GM19324 (cell line): ENCODE data around the gene PCMTD2.
"Not testable (repeated sequence)": the region's sequence is repeated elsewhere in the genome, so short reads cannot be mapped to it uniquely, and the experiment has no call there.

Experiments
- ATAC-seq: cut with Tn5 transposase; IDR thresholded peaks from one replicate; pipeline ENCODE4 v1.9.1; 2021; ENCODE audit warnings: mild to moderate bottlenecking, moderate library complexity; ENCODE audit not compliant: unreplicated experiment, low FRiP score

The PCMTD2 gene

DNA sequence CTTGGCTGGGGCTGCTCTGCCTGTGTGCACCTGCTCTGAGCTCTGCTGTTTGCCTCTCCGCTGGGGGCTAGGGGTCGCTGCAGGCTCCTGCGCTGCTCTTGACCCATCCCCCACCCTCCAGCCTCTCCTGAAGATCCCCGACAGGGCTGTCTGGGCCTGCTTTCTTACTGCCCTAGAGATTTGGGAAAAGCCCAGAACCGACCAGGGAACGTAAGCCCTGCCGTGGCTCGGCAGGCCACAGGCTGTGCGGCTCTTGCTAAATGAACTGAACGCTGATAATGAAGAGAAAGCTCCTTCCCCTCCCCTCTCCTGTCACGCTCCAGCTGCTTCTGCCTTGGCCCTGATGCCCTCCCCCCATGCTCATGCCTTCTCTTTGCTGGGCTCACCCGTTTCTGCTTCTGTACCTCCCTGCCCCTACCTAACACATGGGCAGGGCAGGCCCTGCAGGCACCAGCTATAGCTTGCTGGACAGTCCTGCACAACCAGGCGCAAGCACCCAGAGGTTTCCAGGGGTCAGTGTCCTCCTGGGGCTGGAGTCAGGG is 32.0 kb upstream of the PCMTD2 start:
- no peak for ATAC-seq

DNA sequence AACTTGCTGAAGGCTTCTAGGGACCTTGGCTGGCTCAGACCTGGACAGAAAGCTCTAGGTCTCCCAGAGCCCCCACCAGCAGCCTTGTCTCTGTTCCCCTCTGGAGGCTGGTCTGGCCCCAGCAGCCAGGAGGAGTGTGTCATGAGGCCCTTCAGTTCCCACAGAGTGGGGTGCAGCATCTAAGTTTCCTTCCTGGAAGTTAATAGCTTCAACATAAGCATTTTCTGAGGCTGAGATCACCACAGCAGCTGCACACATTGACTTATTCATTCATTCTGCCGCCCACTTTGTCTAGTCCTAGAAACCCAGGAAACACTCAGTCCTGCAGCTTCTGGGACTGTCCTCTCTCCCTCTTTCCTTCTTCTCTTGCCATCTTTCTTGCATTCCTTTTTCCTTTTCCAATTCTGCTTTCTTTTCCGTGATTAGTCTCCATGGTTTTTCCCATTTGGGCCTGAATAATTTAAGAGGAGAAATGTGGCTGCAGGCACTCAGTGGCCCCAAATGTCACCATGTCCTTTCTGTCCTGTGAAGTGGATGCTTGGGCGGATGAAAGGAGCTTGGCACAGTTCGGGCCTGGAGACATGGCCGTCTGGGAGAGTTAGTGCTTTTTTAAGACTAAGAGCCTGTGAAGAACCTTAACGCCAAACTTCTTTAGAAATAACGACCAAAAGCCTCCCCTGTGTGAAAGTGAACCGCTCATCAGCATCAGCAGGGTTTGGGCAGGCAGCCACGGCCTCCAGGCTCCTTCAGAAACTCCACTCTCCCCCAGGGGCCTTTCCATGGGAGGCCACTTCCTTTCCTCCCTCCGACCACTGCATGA is 31.0 kb upstream of the PCMTD2 start:
- ATAC-seq, result no peak

DNA sequence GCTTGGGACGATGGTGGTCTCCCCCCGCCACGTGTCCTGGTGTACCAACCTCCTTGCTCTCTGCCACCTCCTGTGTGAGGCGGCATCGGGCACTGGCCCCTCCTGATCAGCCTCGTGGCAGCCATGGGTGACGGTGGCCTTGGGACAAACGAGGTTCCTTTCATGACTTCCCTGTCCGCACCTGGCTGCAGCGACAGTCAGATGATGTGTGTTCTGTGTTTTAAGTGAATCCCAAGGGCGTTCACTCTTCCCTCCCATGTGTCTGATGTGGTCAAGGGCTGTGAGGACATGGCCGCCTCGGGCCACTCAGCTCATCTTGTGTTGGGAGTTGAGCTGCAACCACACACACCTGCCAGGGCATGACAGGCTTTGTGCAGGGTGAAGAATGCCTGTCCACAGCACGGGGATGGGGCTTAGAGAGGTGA is 30.4 kb upstream of the PCMTD2 start:
- ATAC-seq, result no peak

DNA sequence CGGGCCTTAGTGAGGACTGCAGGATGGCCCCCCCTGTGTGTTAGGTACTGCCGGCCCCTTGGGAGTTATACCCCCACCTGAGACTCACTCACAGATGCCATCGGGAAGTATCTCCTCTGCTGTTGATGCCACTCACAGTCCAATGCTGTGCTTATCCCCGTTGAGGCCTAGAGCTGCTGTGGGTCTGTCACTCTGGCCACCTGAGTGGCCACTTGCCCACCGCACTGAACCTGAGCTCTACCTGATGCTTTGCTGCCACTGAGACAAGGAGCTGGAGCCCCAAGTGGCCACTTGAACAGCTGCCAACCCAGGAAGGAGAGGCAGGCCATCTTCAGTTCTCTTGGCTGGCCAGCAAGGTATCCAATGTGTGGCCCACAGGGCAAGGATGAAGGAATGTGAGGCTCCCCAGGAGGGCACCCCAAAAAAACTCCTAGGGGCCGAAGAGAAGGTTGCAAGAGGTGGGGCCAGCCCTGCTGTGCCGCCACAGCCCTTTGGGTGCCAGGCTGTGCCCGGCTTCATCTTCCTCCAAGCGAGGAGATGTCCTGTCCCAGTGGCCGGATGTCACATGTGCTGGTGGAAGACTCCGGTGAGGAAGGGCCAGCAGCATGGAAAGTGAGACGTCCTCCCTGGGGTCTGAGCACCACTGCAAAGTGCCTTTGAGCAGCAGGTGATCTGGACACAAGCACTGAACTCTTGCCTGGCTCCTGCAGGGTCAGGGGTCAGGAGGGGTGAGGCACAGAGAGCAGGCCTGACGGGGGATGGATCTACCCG is 29.5 kb upstream of the PCMTD2 start:
- no peak for ATAC-seq

DNA sequence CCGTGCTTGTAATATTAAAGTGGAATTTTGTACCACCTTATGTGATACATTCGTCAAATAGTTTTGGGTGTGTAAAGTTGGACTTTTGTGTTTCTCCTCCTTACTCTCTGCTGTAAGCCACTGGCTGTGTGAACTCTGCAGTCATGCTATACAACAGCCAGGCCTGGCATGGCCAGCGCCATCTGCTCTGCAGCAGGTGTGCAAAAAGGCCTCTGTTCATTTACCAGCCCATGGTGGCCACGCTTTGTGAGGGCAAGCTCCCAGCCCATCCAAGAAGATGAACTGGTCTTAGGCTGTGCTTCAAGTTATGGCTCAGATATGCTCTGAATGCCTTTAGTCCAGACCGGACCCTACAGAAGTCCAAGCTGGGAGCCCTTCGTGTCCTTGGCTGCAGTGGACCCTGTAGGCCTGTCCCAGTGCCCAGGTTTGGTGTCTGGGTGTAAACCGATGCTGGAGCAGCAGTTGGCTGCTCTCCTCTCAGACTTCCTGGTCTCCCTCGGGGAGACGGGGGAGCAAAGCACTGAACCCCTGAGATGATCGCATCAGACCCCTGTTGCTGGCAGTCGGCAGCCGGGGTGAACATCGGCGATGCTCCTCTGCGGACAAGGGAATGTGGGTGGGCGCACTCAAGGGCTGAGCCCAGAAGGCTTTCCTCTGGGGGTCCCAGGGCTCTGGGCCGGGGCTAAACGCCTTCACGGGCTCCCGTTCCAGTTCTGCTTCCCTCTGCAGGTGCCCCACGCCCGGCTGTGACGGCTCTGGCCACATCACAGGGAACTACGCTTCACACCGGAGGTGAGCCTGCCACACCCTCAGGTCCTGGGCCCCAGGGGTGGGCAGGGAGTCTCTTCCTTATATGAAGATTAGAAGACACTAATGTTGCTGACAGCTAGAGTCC is 28.6 kb upstream of the PCMTD2 start:
- ATAC-seq, result no peak

DNA sequence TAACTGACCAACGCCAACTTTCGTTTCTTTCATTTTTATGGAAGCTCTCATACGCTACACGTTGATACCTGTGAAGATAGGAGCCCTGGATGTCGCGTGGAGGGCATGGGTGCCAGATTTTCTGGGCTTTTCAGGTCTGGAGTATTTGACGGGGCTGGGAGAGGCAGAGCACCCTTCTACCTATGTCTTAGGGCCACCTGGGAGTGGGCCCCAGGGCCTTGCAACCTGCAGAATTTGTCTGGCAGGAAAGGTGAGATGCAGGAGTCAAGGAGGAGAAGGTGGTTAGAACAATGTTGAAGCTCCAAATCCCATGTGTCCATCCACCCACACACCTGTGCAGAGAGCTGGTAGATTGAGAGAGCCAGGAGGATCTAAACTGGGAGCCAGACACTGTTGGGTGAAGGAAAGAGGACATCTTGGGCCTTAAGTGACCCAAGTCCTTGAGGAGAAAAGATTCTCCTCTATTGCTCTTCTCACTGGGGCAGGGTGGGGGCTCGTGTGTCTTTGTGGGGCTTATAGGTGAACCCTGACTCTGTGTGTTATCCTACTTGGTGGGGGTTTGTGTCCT is 27.4 kb upstream of the PCMTD2 start:
- ATAC-seq, result no peak

DNA sequence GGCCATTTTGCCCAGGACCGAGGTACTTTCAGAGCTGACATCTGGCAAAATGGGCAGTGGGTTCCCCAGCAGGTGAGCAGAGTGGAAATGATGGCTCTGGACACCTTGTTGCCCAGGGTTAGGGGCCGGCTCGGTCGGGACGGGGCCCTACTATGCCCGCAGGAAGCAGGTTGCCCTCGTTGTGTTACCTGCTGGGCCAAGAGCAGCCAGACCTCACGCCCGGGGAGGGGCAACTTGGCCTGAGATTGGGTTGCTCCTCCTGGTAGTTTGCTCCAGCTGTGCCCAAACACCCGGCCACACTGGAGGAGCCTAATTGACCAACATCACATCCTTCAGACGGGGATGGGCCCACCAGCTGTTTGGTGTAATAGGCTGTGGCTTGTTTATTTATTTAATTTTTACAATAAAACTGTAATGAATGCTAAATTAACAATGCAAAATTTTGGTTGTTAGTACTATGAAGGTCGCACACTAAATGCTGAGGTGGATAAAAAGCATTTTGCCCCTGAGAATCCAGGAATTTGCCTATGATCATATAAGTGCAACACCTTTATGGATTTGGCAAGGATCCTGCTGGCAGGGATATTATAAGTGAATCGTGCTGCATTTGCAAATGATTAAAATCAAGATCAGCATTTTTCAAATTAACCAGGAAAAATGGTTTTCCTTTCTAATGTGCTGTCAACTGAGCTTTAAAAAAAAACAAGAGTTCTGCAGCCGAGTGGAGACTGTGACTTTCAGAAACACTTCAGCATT is 26.6 kb upstream of the PCMTD2 start:
- no peak for ATAC-seq

DNA sequence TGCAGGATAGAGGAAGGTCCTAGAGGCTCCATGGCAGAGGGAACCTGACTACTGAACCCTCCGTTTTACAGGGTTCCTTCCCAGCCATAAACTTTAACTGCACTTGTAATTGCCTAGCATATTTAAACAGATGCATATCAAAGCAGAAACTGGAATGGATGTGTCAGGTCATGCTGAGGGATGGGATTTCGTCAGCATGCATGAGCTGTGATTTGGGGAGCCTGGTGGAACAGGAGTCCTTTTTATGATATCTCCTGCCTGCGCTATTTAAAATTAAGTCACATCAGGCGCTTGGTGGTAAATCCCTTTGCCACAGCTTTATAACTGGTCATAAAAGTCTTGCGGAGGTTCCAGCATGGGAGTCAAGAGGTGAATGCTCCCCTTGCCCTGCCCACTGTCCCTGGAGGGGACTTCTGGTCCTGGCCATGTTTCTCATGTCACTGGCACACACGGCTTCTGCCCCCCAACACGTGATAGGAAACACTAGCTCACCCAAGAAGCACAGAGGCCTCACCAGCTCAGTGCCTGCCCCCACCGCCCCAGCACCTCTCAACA is 26.0 kb upstream of the PCMTD2 start:
- ATAC-seq, result no peak

DNA sequence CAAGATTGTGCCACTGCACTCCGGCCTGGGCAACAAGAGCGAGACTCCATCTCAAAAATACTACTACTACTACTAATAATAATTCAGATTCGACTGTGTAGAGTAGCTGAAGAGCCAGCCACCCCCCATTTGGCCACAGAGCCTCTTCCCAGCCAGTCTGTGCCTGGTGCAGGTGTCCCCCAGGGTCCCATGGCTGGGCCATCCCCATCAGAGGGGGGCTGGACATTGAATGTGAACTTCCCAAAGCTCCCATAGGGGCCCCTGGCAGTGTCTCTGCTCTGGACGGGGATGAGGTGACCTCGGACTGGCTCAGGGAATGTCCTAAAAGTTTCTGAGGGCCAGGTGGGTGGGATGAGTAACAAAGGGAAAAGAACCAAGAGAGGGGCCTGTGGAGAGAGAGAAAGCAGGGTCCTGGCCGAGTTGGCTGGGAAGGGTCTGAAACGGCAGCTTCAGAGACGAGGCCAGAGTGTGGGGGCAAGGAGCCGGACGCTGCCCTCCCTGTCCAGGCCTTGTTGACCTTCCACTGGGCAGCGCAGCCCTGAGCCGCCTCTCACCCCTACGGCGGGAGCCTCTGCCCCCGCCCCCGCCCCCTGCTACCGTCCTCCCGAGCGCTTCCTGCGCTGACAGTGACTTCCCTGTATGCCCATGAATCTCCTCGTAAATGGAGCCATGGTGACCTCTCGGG is 24.9 kb upstream of the PCMTD2 start:
- ATAC-seq, result no peak

DNA sequence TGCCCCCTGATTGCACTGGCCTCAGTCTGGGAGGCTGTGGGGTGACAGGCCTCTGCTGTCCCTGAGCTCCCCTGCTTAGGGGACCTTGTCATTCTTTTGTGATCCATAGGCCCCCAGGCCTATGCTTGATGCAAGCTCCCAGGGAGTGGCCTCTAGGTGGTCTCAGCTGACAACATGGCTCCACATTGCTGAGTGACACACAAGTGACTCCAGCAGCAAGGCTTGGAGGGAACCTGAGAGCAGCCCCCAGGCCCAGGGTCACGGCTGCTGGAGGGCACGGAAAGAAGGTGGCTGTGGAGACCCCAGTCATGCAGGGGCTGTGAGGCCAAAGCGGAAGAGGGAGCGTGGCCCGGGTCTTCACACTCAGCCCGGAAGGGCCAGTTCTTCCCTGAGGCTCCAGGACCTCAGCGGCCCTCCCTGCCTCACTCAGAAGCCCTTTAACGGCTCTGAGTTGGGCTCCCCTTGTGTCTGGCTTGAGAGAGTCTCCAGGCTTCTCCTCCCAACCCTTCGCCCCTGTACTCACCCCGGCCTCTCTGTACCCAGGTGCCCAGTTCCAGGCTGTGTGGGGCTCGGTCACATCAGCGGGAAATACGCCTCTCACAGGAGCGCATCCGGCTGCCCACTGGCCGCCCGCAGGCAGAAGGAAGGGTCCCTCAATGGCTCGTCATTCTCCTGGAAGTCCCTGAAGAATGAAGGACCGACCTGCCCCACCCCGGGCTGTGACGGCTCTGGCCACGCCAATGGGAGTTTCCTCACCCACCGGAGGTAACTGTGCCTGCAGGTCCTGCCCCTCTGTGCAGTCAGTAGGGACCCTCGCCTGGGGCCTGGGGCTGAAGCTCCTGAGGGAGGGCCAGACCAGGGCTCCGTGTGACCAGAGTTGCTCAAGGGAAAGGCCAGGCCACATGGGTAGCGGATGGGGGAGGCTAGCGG is 23.7 kb upstream of the PCMTD2 start:
- ATAC-seq, result no peak

DNA sequence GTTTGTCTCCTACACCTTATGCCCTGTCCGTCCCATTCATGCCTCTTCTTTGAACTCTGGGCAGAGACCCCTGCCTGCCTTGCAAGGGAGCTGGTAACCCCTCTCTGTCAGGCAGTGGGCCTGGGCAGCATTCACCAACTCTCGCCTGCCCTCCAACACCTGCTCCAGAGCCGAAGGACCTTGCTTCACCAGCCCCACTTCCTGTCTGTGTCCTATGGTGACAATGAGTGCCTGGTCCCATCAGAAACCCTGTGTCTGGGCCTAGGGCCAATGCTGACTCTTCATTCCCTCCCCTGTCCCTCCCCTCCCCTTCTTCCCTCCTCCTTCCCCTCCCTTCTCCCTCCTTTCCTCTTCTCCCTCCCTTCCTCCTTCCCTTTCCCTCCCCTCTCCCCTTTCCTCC is 22.8 kb upstream of the PCMTD2 start:
- no peak for ATAC-seq

DNA sequence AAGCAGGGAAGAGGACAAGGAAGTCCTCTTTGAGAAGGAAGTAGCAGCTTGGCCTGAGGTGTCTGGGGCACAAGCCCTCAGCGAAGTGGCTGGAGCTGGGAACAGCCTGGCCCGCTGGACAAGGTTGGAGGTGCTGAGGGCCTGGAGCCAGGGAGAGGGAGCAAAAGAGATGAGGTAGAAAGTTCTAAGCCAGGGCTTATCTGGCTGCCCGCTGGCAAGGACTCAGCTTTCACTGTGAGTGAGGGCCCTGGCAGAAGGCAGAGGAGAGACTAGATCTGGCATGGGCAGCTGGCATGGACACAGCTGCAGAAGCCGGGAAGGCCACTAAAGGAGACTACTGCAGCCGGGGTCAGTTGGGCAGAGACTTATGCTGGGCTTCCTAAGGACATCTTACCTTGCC is 21.8 kb upstream of the PCMTD2 start:
- ATAC-seq, result no peak

DNA sequence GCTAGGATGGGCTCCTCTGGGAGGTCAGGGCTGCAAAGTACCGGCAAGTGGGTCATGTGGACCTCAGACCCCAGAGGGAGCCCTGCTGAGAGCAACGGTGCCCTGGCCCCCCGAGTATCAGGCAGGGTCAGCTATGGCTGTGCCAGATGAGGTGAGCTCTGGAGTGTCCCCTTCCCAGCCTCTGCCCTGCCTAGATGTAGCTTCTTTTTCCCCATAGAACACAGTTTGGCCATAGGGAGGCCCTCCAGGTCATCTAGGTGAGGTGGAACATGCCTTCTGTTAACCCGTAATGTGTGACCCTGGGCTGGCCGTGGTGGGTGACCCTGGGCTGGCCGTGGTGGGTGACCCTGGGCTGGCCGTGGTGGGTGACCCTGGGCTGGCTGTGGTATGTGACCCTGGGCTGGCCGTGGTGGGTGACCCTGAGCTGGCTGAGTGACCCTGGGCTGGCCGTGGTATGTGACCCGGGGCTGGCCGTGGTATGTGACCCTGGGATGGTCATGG is 21.2 kb upstream of the PCMTD2 start:
- no peak for ATAC-seq

DNA sequence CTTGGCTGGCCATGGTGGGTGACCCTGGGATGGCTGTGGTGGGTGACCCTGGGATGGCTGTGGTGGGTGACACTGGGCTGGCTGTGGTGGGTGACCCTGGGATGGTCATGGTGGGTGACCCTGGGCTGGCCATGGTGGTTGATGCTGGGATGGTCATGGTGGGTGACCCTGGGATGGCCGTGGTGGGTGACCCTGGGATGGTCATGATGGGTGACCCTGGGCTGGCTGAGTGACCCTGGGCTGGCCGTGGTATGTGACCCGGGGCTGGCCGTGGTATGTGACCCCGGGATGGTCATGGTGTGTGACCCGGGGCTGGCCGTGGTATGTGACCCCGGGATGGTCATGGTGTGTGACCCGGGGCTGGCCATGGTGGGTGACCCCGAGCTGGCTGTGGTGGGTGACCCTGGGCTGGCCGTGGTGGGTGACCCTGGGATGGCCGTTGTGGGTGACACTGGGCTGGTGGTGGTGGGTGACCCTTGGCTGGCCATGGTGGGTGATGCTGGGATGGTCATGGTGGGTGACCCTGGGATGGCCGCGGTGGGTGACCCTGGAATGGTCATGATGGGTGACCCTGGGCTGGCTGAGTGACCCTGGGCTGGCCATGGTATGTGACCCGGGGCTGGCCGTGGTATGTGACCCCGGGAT is 20.5 kb upstream of the PCMTD2 start:
- not testable (repeated sequence) for ATAC-seq

DNA sequence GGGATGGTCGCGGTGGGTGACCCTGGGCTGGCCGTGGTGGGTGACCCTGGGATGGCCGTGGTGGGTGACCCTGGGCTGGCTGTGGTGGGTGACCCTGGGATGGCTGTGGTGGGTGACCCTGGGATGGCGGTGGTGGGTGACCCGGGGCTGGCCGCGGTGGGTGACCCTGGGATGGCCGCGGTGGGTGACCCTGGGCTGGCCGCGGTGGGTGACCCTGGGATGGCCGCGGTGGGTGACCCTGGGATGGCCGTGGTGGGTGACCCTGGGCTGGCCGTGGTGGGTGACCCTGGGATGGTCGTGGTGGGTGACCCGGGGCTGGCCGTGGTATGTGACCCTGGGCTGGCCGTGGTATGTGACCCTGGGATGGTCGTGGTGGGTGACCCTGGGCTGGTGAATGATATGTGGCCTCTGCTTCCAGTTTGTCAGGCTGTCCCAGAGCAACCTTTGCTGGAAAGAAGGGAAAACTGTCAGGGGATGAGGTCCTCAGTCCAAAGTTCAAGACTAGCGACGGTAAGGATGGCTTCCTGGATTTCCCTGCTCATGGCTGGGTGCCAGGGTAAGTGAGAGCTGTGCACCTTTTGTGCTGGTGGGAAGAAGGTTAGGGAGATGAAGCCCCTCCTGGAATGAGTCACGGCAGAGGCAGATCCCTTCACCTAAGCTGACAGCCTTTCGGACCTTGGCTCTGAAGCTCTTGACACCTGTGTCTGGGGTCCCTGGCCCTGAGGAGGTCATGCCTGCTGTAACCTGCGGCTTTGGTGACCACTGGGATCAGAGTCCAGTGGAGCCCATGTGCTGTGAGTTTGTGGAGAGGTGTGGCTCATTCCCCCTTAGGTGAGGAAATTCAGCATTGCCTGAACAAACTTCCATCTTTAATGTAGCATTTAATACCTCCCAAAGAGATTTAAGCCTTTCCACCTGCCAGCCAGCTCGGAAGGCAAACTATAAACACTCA is 19.1 kb upstream of the PCMTD2 start:
- no peak for ATAC-seq

DNA sequence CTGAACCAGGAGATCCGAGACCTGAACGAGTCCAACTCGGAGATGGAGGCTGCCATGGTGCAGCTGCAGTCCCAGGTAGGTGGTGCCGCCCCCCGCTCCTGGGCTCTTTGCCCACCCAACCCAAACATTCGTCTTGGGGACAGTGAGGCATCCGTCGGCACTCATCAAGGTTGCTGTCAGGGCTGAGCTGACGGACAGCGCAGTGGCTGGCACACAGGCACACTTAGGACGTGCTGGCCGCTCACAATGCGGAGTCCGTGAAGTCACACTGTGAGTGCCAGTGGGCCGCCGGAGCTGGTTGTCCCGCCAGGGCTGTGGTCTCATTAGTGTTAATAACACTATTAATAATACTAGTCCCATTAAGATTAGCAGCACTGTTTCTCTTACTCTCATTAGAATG is 18.2 kb upstream of the PCMTD2 start:
- ATAC-seq, result no peak
